ENCODE results near the gene OLFM1. TPM values are rescaled to one million over a fixed set of nuclear protein-coding genes. Genes with fewer than 3 reads are reported as not detected.

OLFM1 gene
- total RNA-seq, 1 experiment from 2014 or later, result 0.44 TPM

DNA sequence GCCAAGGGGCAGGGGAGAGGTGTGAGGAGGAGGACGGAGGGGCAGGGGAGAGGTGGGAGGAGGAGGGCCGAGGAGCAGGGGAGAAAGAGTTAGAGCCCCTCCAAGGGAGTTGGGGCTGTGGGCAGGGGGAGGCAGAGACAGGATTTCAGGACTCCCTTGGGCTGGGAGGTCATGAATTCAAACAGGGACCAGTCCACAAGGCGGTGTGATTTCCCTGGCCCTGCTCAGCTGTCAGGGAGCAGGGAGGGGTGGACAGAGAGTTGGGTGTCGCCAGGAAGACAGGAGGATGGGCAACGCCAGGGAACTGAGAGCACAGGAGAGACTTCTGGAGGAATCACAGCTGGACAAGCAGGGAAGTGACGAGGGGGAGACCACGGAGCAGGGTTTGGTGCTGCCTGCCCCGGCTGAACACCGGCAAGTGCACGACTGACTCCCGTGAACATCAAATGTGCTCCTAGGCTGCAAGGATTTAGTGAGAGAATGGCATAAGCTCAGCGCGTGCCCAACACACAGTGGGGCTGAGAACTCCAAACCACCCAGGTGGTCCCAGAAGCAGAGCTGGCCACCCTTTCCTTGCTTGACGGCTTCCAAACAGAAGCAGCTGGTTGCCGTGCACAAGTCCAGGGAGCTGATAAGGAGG lies 17.8 kb upstream of the OLFM1 start:
- no peaks in the 10 kb centered on the region for H3K4me1 ChIP-seq (ENCODE audit: insufficient read depth, low read length)
- no peaks in the 10 kb centered on the region for H3K9me2 ChIP-seq (replicated peaks; ENCODE audit: low read length)
- H3K4me3 ChIP-seq (ENCODE audit: low read length), result no peak overlapping the region
- H2AFZ ChIP-seq (ENCODE audit: low read length), result no peak overlapping the region
- H3K9ac ChIP-seq (ENCODE audit: low read length), result no peak overlapping the region
- H3K27ac ChIP-seq (ENCODE audit: low read length), result no peak overlapping the region
- no peaks in the 10 kb centered on the region for H3F3A ChIP-seq (ENCODE audit: low read length, unreplicated experiment)
- no peaks in the 10 kb centered on the region for H4K20me1 ChIP-seq (ENCODE audit: low read length)
- H3K27me3 ChIP-seq (ENCODE audit: low read length), result no peaks in the 10 kb centered on the region
- POLR2A ChIA-PET (ENCODE audit: unreplicated experiment), result no interaction called here
- intact Hi-C loops (cut with micrococcal nuclease), result no loop called here
- H3K79me2 ChIP-seq (ENCODE audit: low read length), result no peaks in the 10 kb centered on the region
- CTCF ChIA-PET, result no interaction called here
- H3K4me2 ChIP-seq (ENCODE audit: low read length), result no peak overlapping the region
- ATAC-seq (no peak), DNase-seq (no peak)
- no peak for TF ChIP-seq CTCF (conservative IDR thresholded peaks at IDR 0.05; ENCODE audit: low read depth, low read length)
- TF ChIP-seq EZH2 (IDR thresholded peaks at IDR 0.05; ENCODE audit: low read length, unreplicated experiment), result no peak
- TF ChIP-seq EZH2phosphoT487 (IDR thresholded peaks at IDR 0.05; ENCODE audit: borderline replicate concordance, low read length), result no peak
- no peaks in the 10 kb centered on the region for H3K9me3 ChIP-seq (ENCODE audit: low read length)
- BruUV-seq (replicated peaks), result no TSS peak
- no peaks in the 10 kb centered on the region for H3K36me3 ChIP-seq (ENCODE audit: low read depth, low read length)

DNA sequence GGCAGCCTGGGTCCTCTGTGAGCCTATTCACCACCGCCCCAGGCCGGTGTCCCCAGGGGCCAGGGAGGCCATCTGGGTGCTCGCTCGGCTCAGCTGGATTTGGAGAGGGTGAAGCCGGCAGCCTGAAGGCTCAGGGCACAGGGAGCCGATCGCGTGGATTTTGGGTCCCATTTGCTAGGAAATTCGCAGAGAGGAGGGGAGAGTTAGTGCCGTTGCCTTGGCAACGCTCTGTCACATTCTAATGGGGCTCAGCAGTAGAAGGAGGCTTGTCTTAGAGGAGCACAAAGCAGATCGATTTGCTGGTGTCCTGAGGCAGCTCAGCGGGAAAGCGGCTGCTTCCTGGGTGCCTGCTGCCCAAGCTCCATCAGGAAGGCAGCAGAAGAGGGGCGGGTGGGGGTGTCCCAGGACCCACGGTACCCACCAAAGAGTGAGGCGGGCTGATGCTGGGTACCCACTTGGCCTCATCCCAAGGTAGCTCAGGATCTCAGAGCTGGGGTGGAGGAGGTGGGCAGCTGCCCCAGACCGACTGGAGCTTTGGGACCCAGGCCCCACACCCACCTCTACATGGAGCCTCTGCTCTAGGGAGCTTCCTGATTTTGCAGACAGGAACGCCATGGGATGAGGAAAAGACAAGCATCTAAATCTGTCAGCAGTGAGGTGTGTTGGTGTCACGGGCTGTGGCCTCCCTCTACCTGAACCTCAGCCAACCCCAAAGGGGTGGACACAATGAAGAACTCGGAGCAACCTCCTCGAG lies 17.1 kb upstream of the OLFM1 start:
- no peak overlapping the region for H3K27ac ChIP-seq (ENCODE audit: low read length)
- no peaks in the 10 kb centered on the region for H3K4me1 ChIP-seq (ENCODE audit: insufficient read depth, low read length)
- no peaks in the 10 kb centered on the region for H3K9me2 ChIP-seq (replicated peaks; ENCODE audit: low read length)
- TF ChIP-seq EZH2 (IDR thresholded peaks at IDR 0.05; ENCODE audit: low read length, unreplicated experiment) (no peak), EZH2phosphoT487 (IDR thresholded peaks at IDR 0.05; ENCODE audit: borderline replicate concordance, low read length) (no peak), CTCF (conservative IDR thresholded peaks at IDR 0.05; ENCODE audit: low read depth, low read length) (no peak)
- H3K36me3 ChIP-seq (ENCODE audit: low read depth, low read length), result no peaks in the 10 kb centered on the region
- no peaks in the 10 kb centered on the region for H3F3A ChIP-seq (ENCODE audit: low read length, unreplicated experiment)
- ChIA-PET POLR2A (ENCODE audit: unreplicated experiment) (no interaction called here), CTCF (no interaction called here)
- no peak overlapping the region for H2AFZ ChIP-seq (ENCODE audit: low read length)
- H3K4me2 ChIP-seq (ENCODE audit: low read length), result no peak overlapping the region
- H3K9me3 ChIP-seq (ENCODE audit: low read length), result no peaks in the 10 kb centered on the region
- no peaks in the 10 kb centered on the region for H4K20me1 ChIP-seq (ENCODE audit: low read length)
- no peaks in the 10 kb centered on the region for H3K79me2 ChIP-seq (ENCODE audit: low read length)
- no peak overlapping the region for H3K4me3 ChIP-seq (ENCODE audit: low read length)
- DNase-seq (no peak), ATAC-seq (no peak)
- no peaks in the 10 kb centered on the region for H3K27me3 ChIP-seq (ENCODE audit: low read length)
- H3K9ac ChIP-seq (ENCODE audit: low read length), result no peak overlapping the region
- BruUV-seq (replicated peaks), result no TSS peak
- intact Hi-C loops (cut with micrococcal nuclease), result no loop called here

Measured in PC-3 (cell line).